MCF 10A (cell line): ENCODE measurements around the gene PLEKHA7. TPM values are rescaled to one million over a fixed set of nuclear protein-coding genes. Genes with fewer than 3 reads are reported as not detected.

ENCODE experiments used
- BruUV-seq: library from RNA; stranded (reverse); fragments of 400-500 nt; replicated peaks from 2 replicates; lab custom pipeline; 2021; lab: Mats Ljungman, UMichigan
- CTCF ChIA-PET: fragments of 300-600 bp; sonication (Branson Sonifier 250); formaldehyde crosslinking; extraction: SDS; loops from one replicate; lab custom pipeline; 2021; ENCODE audit warnings: antibody characterized with exemption, inconsistent platforms; lab: Yijun Ruan, JAX
- POLR2A ChIA-PET: fragments of 300-600, 350-650 bp; sonication (Branson Sonifier 250); formaldehyde crosslinking; extraction: SDS; loops from one replicate; lab custom pipeline; 2020; ENCODE audit warnings: antibody characterized with exemption, inconsistent platforms; lab: Yijun Ruan, JAX
- DNase-seq: peaks from one replicate; pipeline ENCODE4 v3.0.0-alpha.2; 2018; ENCODE audit not compliant: unreplicated experiment
- H3K27ac Mint-ChIP-seq: one replicate; pipeline ENCODE4 v1.8.0; 2022; ENCODE audit warnings: mild to moderate bottlenecking, low read depth, mixed read lengths; ENCODE audit not compliant: unreplicated experiment
- H3K27me3 Mint-ChIP-seq: one replicate; pipeline ENCODE4 v1.8.0; 2022; ENCODE audit warnings: mixed read lengths; ENCODE audit not compliant: insufficient read depth, unreplicated experiment
- H3K36me3 Mint-ChIP-seq: one replicate; pipeline ENCODE4 v1.8.0; 2022; ENCODE audit warnings: mild to moderate bottlenecking, moderate library complexity, mixed read lengths; ENCODE audit not compliant: insufficient read depth, unreplicated experiment
- H3K4me1 Mint-ChIP-seq: one replicate; pipeline ENCODE4 v1.8.0; 2022; ENCODE audit warnings: mixed read lengths; ENCODE audit not compliant: insufficient read depth, unreplicated experiment
- H3K4me3 Mint-ChIP-seq: one replicate; pipeline ENCODE4 v1.8.0; 2022; ENCODE audit warnings: mild to moderate bottlenecking, moderate library complexity, mixed read lengths; ENCODE audit not compliant: unreplicated experiment
- H3K9me3 Mint-ChIP-seq: one replicate; pipeline ENCODE4 v1.8.0; 2022; ENCODE audit warnings: mixed read lengths; ENCODE audit not compliant: unreplicated experiment
- intact Hi-C: fragments of 100-400 bp; cut with micrococcal nuclease; formaldehyde crosslinking; loops from 2 replicates; pipeline ENCODE4 v1.14.1; 2022
- total RNA-seq: library from RNA; stranded (reverse); gene quantifications from 2 replicates; pipeline ENCODE4 v1.2.3, GENCODE V29; 2022
- TF ChIP-seq, protein P1 (sequence below): fragments of 200-600 bp; IDR thresholded peaks from one replicate; pipeline ENCODE4 v1.8.0; 2022; ENCODE audit warnings: antibody characterized with exemption, mild to moderate bottlenecking; ENCODE audit not compliant: unreplicated experiment

PLEKHA7 gene
- total RNA-seq, 1 experiment from 2014 or later, result 2.8 TPM

DNA sequence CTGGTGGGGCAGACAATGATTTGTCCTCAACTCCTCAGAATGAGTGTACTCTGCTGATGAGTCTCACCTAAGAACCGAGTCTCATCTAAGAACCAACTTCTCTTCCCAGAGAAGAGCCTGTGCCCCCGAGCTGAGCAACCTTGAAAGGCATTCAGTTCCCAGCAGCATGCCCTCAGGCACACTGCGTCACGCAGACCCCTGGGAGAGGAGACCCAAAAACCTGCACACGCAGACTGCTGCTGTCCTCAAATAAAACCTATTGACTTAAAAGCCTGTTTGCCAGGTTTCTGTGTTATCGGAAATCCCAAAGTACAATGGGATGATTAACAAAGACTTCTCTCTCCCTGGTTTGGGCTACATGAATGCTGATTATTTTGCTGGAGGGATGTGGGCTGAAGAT lies 154.6 kb downstream of the PLEKHA7 start:
- intact Hi-C loops, result no loop called here
- BruUV-seq, result no TSS peak
- H3K27ac Mint-ChIP-seq, result no peak overlapping the region
- no peaks in the 10 kb centered on the region for H3K9me3 Mint-ChIP-seq
- no peaks in the 10 kb centered on the region for H3K4me1 Mint-ChIP-seq
- no peak overlapping the region for H3K4me3 Mint-ChIP-seq
- no peaks in the 10 kb centered on the region for H3K27me3 Mint-ChIP-seq
- H3K36me3 Mint-ChIP-seq, result no peaks in the 10 kb centered on the region
- DNase-seq, result no peak
- CTCF ChIA-PET, result interaction anchor here (0.6 to 0.8 kb wide), 5 partner anchors 23 to 529 kb away, joined by 3 to 4 read pairs (median 3); no protein-coding TSS in a partner anchor
- TF ChIP-seq, protein P1, sequence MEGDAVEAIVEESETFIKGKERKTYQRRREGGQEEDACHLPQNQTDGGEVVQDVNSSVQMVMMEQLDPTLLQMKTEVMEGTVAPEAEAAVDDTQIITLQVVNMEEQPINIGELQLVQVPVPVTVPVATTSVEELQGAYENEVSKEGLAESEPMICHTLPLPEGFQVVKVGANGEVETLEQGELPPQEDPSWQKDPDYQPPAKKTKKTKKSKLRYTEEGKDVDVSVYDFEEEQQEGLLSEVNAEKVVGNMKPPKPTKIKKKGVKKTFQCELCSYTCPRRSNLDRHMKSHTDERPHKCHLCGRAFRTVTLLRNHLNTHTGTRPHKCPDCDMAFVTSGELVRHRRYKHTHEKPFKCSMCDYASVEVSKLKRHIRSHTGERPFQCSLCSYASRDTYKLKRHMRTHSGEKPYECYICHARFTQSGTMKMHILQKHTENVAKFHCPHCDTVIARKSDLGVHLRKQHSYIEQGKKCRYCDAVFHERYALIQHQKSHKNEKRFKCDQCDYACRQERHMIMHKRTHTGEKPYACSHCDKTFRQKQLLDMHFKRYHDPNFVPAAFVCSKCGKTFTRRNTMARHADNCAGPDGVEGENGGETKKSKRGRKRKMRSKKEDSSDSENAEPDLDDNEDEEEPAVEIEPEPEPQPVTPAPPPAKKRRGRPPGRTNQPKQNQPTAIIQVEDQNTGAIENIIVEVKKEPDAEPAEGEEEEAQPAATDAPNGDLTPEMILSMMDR, result no peak
- POLR2A ChIA-PET, result no interaction called here

DNA sequence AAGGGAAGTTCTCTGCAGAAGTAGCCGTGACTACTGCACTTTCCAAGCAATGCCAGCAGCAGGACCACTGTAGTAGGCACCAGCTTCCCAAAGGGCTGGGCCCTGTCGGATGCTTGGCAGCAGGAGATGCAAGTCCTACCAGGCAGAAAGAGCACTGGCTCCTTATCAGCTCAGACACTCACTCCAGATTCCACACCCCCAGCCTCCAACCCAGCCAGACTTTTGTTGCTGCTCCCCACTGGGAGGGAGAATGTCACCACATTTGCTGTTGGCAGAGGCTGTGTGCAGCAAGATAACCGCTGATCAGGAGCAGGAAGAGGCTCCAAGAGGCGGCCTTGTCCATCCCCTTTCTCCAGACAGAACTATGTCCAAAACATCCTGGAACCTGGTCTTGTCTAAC lies 157.0 kb downstream of the PLEKHA7 start:
- no peak for DNase-seq
- Mint-ChIP-seq H3K4me3 (no peak overlapping the region), H3K27me3 (no peaks in the 10 kb centered on the region), H3K36me3 (no peaks in the 10 kb centered on the region), H3K9me3 (no peaks in the 10 kb centered on the region), H3K27ac (no peak overlapping the region), H3K4me1 (no peaks in the 10 kb centered on the region)
- intact Hi-C loops, result no loop called here
- POLR2A ChIA-PET, result no interaction called here
- BruUV-seq, result no TSS peak
- CTCF ChIA-PET, result no interaction called here
- TF ChIP-seq, protein P1, result no peak

DNA sequence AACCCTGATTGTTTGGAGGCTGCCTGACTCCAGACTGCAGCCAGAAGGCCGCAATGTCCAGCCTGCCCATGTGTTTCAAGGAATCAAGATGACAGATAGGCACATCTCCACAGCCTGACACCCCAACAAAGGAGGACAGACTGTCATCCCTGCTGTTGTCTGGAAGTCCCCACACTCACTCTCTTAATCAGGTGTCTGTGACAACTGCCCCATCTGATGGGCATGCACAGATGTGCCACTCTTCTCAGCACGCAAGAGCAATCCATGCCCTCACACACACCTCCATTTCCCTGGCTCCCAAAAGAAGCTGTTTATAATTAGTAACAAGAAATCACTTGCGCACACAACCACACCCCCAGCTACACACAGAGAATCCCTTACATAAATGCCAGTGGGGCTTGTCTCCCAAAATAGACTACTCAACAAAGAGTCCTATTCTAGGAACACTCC lies 158.2 kb downstream of the PLEKHA7 start:
- Mint-ChIP-seq H3K27me3 (no peaks in the 10 kb centered on the region), H3K9me3 (no peaks in the 10 kb centered on the region), H3K4me3 (no peak overlapping the region), H3K36me3 (no peaks in the 10 kb centered on the region), H3K27ac (no peak overlapping the region), H3K4me1 (no peaks in the 10 kb centered on the region)
- DNase-seq, result no peak
- TF ChIP-seq, protein P1, result no peak
- ChIA-PET POLR2A (no interaction called here), CTCF (interaction anchor here (0.7 to 1.7 kb wide), 3 partner anchors 22 to 221 kb away, joined by 3 to 4 read pairs (median 4); partner anchors contain the start of gene RPS13)
- BruUV-seq, result no TSS peak
- intact Hi-C loops, result no loop called here

DNA sequence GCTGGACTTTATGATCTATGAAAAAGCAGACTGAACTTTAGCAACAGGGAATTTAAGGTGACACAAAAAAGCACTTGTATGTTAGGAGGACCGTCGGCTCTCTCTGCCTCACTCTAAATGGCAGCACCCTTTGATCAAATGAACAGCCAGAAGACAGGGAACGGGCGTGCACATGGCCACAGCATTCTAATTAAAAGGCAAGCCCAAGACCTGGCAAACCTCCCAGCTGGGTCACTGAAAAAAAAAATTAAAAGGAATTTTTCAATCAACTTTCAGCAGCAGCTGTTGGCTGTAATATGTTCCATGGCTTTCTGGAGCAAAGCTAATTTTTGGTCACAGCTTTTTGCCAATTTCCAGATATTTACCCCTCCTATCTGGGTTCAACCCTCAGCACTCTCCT lies 159.2 kb downstream of the PLEKHA7 start:
- CTCF ChIA-PET, result interaction anchor here (0.6 to 1.7 kb wide), 3 partner anchors 15 to 33 kb away, joined by 3 to 4 read pairs (median 3); no protein-coding TSS in a partner anchor
- Mint-ChIP-seq H3K4me3 (no peak overlapping the region), H3K36me3 (no peaks in the 10 kb centered on the region), H3K9me3 (no peaks in the 10 kb centered on the region), H3K4me1 (no peaks in the 10 kb centered on the region), H3K27ac (no peak overlapping the region), H3K27me3 (no peaks in the 10 kb centered on the region)
- TF ChIP-seq, protein P1, result no peak
- intact Hi-C loops, result no loop called here
- DNase-seq, result no peak
- no TSS peak for BruUV-seq
- POLR2A ChIA-PET, result no interaction called here
